ENCODE results near the gene BAG5. TPM values are rescaled to one million over a fixed set of nuclear protein-coding genes. Genes with fewer than 3 reads are reported as not detected.

The BAG5 gene
- total RNA-seq, 1 experiment from 2014 or later = 27.0 TPM

GRCh38 chr14:103535891-103536565, 26.4 kb downstream of the BAG5 start:
- Histone ChIP-seq H3K36me3 (ENCODE audit: control insufficient read depth in 1 of 2, insufficient read depth in 2 of 2, low read length in 2 of 2) (peaks cover 0 to 5% of the 10 kb centered on the region in 2 experiments; a peak in 2 of 4 replicates), H3K9ac (ENCODE audit: low read length) (no peak overlapping the region), H4K20me1 (ENCODE audit: insufficient read depth) (no peaks in the 10 kb centered on the region), H3K27ac (ENCODE audit: low read depth, low read length) (no peak overlapping the region), H3K4me3 (replicated peaks in 1 of 2; ENCODE audit: low read depth in 1 of 2, low read length in 2 of 2) (no peak overlapping the region), H3K4me1 (ENCODE audit: control insufficient read depth in 1 of 2, insufficient read depth in 2 of 2, low read length in 2 of 2) (peaks cover 16 to 28% of the 10 kb centered on the region in 2 experiments), H2AFZ (ENCODE audit: low read depth, low read length, poor library complexity, severe bottlenecking) (no peak overlapping the region), H3K4me2 (ENCODE audit: low read length) (no peak overlapping the region), H3K27me3 (ENCODE audit: insufficient read depth, low read length) (no peaks in the 10 kb centered on the region), H3K9me2 (ENCODE audit: insufficient read depth) (no peaks in the 10 kb centered on the region), H3K9me3 (ENCODE audit: control insufficient read depth in 1 of 2, insufficient read depth in 1 of 2, low read depth in 1 of 2, low read length in 2 of 2) (no peaks in the 10 kb centered on the region), H3K79me2 (ENCODE audit: insufficient read depth, low read length) (peaks cover 10% of the 10 kb centered on the region; the same call in 1 of the 2 replicates)
- intact Hi-C loops (cut with micrococcal nuclease) = no loop called here
- ATAC-seq (no peak), DNase-seq (ENCODE audit: low read depth, low spot score) (no peak)
- no TSS peak for BruUV-seq (replicated peaks)
- TF ChIP-seq ZBTB33 (IDR thresholded peaks at IDR 0.05; ENCODE audit: extremely low read depth, insufficient replicate concordance, low read length) (no peak), TCF7L2 (IDR thresholded peaks at IDR 0.05; ENCODE audit: borderline replicate concordance, extremely low read depth, insufficient read depth, insufficient read length) (no peak), JUND (IDR thresholded peaks at IDR 0.05) (no peak), EZH2phosphoT487 (IDR thresholded peaks at IDR 0.05; ENCODE audit: borderline replicate concordance) (no peak), REST (IDR thresholded peaks at IDR 0.05; ENCODE audit: low read depth) (no peak), CEBPB (IDR thresholded peaks at IDR 0.05; ENCODE audit: low read depth) (no peak), RAD21 (IDR thresholded peaks at IDR 0.05; ENCODE audit: low read depth) (no peak), POLR2AphosphoS5 (IDR thresholded peaks at IDR 0.05; ENCODE audit: low read depth, low read length) (no peak), ZFX (IDR thresholded peaks at IDR 0.05) (no peak), ATF3 (IDR thresholded peaks at IDR 0.05) (no peak), EZH2 (IDR thresholded peaks at IDR 0.05) (no peak), SIN3A (IDR thresholded peaks at IDR 0.05; ENCODE audit: low read depth) (no peak), ZNF274 (IDR thresholded peaks at IDR 0.05; ENCODE audit: low read depth, low read length) (no peak), ELF1 (IDR thresholded peaks at IDR 0.05; ENCODE audit: borderline replicate concordance, low read depth) (no peak), FOSL1 (IDR thresholded peaks at IDR 0.05; ENCODE audit: low read depth) (no peak), EGR1 (IDR thresholded peaks at IDR 0.05; ENCODE audit: low read depth) (no peak), SRF (IDR thresholded peaks at IDR 0.05; ENCODE audit: low read depth) (no peak), CTCF (IDR thresholded peaks at IDR 0.05 in 2 of 3, conservative IDR thresholded peaks at IDR 0.05 in 1 of 3; ENCODE audit: borderline replicate concordance in 1 of 3, insufficient read depth in 1 of 3, low read depth in 2 of 3, low read length in 2 of 3) (no peak), POLR2A (IDR thresholded peaks at IDR 0.05; ENCODE audit: borderline replicate concordance, extremely low read depth, insufficient read depth, insufficient read length) (no peak)
- RAD21 ChIA-PET (ENCODE audit: low non-redundant PET in 1 of 2, low total read pairs in 2 of 2, uncharacterized antibody in 2 of 2, unreplicated experiment in 2 of 2) = no interaction called here
- POLR2A ChIA-PET = no interaction called here
- CTCF ChIA-PET = no interaction called here
